A673 (cell line): ENCODE results near the gene RGS9BP. TPM values are rescaled to one million over a fixed set of nuclear protein-coding genes. Genes with fewer than 3 reads are reported as not detected.

Experiments
- BruUV-seq: library from RNA; stranded (reverse); fragments of 400-500 nt; replicated peaks from 2 replicates; lab custom pipeline; 2021; lab: Mats Ljungman, UMichigan
- CTCF ChIA-PET: fragments of 300-600 bp; sonication (Branson Sonifier 250); formaldehyde crosslinking; loops from one replicate; lab custom pipeline; 2022; ENCODE audit warnings: antibody characterized with exemption; lab: Charles Lee
- POLR2A ChIA-PET: fragments of 300-600 bp; sonication (Branson Sonifier 250); formaldehyde crosslinking; loops from one replicate; lab custom pipeline; 2022; ENCODE audit warnings: antibody characterized with exemption; ENCODE audit not compliant: low non-redundant PET; lab: Charles Lee
- DNase-seq: peaks from one replicate; pipeline ENCODE4 v3.0.0-alpha.2; 2015; ENCODE audit warnings: low spot score
- H3K27ac ChIP-seq: fragments of 200-600 bp; sonication (generic); 2 replicates; pipeline ENCODE4 v1.5.1; 2016; ENCODE audit warnings: mixed run types, low read depth, mild to moderate bottlenecking, mixed read lengths, antibody characterized with exemption, low read length; ENCODE audit not compliant: poor library complexity, severe bottlenecking
- H3K27me3 ChIP-seq: fragments of 200-600 bp; sonication (generic); replicated peaks from 2 replicates; pipeline ENCODE4 v1.6.1; 2017; ENCODE audit warnings: mixed run types, low read depth, mild to moderate bottlenecking, mixed read lengths, antibody characterized with exemption, low read length; ENCODE audit not compliant: insufficient read depth, poor library complexity
- H3K36me3 ChIP-seq: fragments of 200-600 bp; sonication (generic); 2 replicates; pipeline ENCODE4 v1.6.1; 2016; ENCODE audit warnings: mixed run types, mild to moderate bottlenecking, mixed read lengths, antibody characterized with exemption, low read length; ENCODE audit not compliant: insufficient read depth, poor library complexity, severe bottlenecking
- H3K4me1 ChIP-seq: fragments of 200-600 bp; sonication (generic); 2 replicates; pipeline ENCODE4 v1.6.1; 2017; ENCODE audit warnings: mixed run types, mild to moderate bottlenecking, mixed read lengths, antibody characterized with exemption, low read length; ENCODE audit not compliant: insufficient read depth, poor library complexity, severe bottlenecking
- H3K4me3 ChIP-seq: fragments of 200-600 bp; sonication (generic); 2 replicates; pipeline ENCODE4 v1.5.1; 2016; ENCODE audit warnings: low read depth, mixed run types, mild to moderate bottlenecking, mixed read lengths, low read length; ENCODE audit not compliant: poor library complexity, severe bottlenecking
- H3K9me3 ChIP-seq: fragments of 200-600 bp; sonication (generic); 2 replicates; pipeline ENCODE4 v1.6.1; 2016; ENCODE audit warnings: mixed run types, low read depth, mild to moderate bottlenecking, mixed read lengths, antibody characterized with exemption, low read length; ENCODE audit not compliant: poor library complexity, severe bottlenecking
- EZH2 ChIP-seq: fragments of 200-600 bp; sonication (generic); IDR thresholded peaks from 2 replicates; pipeline ENCODE4 v1.6.1; 2017; ENCODE audit warnings: borderline replicate concordance, low read depth, mild to moderate bottlenecking, mixed read lengths, antibody characterized with exemption, low read length; ENCODE audit not compliant: poor library complexity, severe bottlenecking
- intact Hi-C: fragments of 100-400 bp; cut with micrococcal nuclease; formaldehyde crosslinking; loops from one replicate; pipeline ENCODE4 v1.10.0; 2022; ENCODE audit not compliant: unreplicated experiment
- total RNA-seq: library from RNA; stranded (reverse); gene quantifications from 2 replicates; pipeline ENCODE4 v1.2.3, GENCODE V29; 2021
- TF ChIP-seq, protein P1 (sequence below): fragments of 300-800, 200-600 bp; sonication (generic); conservative IDR thresholded peaks from 2 replicates; pipeline ENCODE4 v1.5.1; 2017; ENCODE audit warnings: low read depth, mild to moderate bottlenecking, antibody characterized with exemption, low read length, moderate library complexity, mixed read lengths

Gene RGS9BP
- total RNA-seq, 1 experiment from 2014 or later = 0.15 TPM

DNA sequence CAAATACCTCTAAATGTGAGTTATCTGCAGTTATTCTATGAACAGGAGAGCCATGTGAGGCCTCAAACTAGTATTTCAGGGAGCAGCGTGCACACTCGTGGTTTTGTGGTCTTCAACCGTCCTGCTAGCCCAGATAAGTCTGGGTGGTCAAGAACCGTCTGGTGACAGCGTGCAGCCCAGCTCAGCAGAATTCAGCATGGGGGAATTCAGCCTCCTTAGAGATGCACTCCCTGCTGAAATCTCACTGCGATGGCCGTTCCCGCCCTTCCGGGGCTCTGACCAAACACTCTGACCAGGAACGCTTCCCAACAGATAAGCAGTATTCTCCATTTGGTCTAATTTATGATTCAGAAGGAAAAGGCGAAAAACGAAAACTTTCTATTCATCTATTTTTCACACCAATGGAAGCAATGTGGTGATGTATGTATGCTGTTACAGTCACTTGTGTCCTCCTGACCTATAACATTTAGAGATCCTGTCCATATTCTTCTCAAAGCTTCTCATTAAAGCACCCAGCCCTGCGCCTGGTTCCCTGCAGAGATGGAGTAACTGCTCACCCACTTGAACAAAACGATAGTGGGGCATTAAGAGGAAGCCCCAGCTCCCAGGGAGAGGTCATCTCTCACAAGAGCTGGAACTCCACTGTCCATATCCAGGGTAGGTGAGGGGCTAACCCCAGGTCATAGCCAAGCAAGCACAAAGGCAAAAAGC, 3.6 kb upstream of the RGS9BP start:
- POLR2A ChIA-PET = no interaction called here
- intact Hi-C loops = no loop called here
- Histone ChIP-seq H3K4me3 (no peak overlapping the region), H3K4me1 (peaks cover 40% of the 10 kb centered on the region), H3K27me3 (peaks cover 6% of the 10 kb centered on the region), H3K36me3 (no peaks in the 10 kb centered on the region), H3K9me3 (no peaks in the 10 kb centered on the region), H3K27ac (no peak overlapping the region)
- CTCF ChIA-PET = no interaction called here
- DNase-seq = no peak
- TF ChIP-seq, protein P1, sequence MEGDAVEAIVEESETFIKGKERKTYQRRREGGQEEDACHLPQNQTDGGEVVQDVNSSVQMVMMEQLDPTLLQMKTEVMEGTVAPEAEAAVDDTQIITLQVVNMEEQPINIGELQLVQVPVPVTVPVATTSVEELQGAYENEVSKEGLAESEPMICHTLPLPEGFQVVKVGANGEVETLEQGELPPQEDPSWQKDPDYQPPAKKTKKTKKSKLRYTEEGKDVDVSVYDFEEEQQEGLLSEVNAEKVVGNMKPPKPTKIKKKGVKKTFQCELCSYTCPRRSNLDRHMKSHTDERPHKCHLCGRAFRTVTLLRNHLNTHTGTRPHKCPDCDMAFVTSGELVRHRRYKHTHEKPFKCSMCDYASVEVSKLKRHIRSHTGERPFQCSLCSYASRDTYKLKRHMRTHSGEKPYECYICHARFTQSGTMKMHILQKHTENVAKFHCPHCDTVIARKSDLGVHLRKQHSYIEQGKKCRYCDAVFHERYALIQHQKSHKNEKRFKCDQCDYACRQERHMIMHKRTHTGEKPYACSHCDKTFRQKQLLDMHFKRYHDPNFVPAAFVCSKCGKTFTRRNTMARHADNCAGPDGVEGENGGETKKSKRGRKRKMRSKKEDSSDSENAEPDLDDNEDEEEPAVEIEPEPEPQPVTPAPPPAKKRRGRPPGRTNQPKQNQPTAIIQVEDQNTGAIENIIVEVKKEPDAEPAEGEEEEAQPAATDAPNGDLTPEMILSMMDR = no peak
- BruUV-seq = no TSS peak

DNA sequence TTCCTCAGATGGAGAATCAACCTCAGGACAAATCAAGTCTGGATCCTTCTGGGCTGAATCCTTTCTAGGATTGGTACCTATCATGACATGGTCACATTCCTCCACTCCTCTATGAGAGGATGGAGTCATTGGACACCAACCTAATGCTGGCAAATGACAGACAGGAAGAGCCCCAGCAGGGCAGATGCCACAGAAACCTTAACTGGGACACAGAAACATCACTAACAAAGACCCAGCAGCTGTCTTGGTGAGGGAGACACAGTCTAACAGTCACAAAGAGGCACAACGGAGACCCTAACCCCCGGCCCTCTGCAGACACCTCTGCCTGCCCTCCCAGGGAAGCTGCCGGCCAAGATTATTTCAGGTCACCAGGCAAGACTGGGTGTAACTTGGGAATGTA, 2.8 kb upstream of the RGS9BP start:
- BruUV-seq = no TSS peak
- ChIA-PET POLR2A (no interaction called here), CTCF (no interaction called here)
- DNase-seq = no peak
- Histone ChIP-seq H3K27me3 (peaks cover 6% of the 10 kb centered on the region), H3K27ac (no peak overlapping the region), H3K4me3 (no peak overlapping the region), H3K4me1 (peaks cover 48% of the 10 kb centered on the region), H3K9me3 (no peaks in the 10 kb centered on the region), H3K36me3 (no peaks in the 10 kb centered on the region)
- TF ChIP-seq, protein P1 = no peak
- no peak for TF ChIP-seq EZH2
- intact Hi-C loops = no loop called here

DNA sequence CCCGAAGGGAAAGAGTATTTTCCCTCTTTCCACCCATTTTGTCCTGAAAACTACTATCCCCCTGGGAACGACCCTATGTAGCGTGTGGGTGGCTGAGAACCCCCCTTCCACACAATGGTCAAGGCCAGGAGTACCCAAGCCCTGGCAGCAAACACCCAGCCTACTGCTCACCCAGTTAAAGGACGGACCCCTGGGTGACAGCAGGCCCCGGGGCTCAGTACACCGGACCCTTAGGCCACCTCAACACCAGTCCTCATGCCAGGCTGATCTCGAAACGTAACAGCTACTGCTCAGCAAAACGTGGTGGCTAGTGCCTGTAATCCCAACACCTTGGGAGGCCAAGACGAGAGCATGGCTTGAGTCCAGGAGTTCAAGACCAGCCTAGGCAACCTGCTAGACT, 2.1 kb upstream of the RGS9BP start:
- no peak for DNase-seq
- ChIA-PET POLR2A (no interaction called here), CTCF (no interaction called here)
- Histone ChIP-seq H3K9me3 (no peaks in the 10 kb centered on the region), H3K36me3 (no peaks in the 10 kb centered on the region), H3K27ac (no peak overlapping the region), H3K4me1 (peaks cover 49% of the 10 kb centered on the region), H3K4me3 (peak overlapping the region; percentile 73), H3K27me3 (peaks cover 6% of the 10 kb centered on the region)
- BruUV-seq = TSS peak; percentile 18
- TF ChIP-seq EZH2 = no peak
- intact Hi-C loops = no loop called here
